Measurements from ENCODE around the gene PARS2. TPM values are rescaled to one million over a fixed set of nuclear protein-coding genes. Genes with fewer than 3 reads are reported as not detected.

PARS2 gene
- total RNA-seq, 2 experiments from 2014 or later = 5.3 to 7.6 TPM

DNA sequence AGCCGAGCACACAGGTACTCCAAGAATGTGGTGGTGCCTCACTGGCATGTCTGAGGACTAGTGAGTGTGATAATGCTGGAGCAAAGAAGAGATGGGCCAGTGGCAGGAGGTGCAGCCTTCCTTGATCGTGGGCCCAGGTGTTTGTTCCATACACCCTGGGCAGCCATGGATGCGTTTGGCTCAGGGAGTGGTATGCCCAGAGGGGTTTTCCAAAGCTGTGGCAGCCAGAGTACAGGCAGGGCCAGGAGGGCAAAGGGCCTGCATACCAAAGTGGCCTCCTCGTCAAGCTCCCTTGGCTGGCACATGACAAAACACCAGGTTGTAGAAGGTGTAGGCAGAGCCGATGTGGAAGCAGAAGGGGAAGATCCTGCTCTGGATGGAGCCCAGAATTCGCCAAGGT, 19.0 kb downstream of the PARS2 start:
- no peaks in the 10 kb centered on the region for H3K9me3 ChIP-seq (ENCODE audit: low read length)
- intact Hi-C loops (cut with micrococcal nuclease; ENCODE audit: unreplicated experiment) = no loop called here

DNA sequence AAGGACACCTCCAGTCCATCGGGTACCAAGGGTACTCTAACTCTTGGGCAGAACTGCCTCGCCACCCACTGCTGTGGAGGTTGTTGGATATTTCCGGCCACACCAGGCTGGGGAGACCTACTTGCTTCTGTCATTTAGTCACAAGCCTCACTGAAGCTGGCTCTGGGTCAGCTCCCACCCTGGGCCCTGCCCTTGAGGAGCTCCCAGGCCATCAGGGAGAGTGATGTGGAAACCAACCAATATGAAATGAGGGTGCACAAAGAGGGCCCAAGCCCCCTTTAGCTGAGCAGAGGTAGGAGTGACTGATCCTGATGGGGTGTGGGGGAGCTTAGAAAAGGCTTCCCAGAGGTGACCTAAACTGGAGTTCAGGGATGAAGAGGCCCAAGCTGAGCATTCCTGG, 19.6 kb downstream of the PARS2 start:
- no peaks in the 10 kb centered on the region for H3K9me2 ChIP-seq (ENCODE audit: insufficient read depth, low read length)
- BruUV-seq (replicated peaks) = no TSS peak
- H3K4me1 ChIP-seq (ENCODE audit: insufficient read depth, low read length, poor library complexity, severe bottlenecking) = no peaks in the 10 kb centered on the region
- H3K79me2 ChIP-seq (ENCODE audit: insufficient read depth, low read depth, low read length) = no peaks in the 10 kb centered on the region
- H3K4me2 ChIP-seq (ENCODE audit: low read length) = no peak overlapping the region
- no peak for DNase-seq (ENCODE audit: low spot score)
- no peak overlapping the region for H3K4me3 ChIP-seq (ENCODE audit: low read depth, low read length, poor library complexity, severe bottlenecking)
- ChIA-PET CTCF (ENCODE audit: unreplicated experiment) (no interaction called here), POLR2A (no interaction called here)
- TF ChIP-seq EZH2phosphoT487 (IDR thresholded peaks at IDR 0.05; ENCODE audit: borderline replicate concordance, low read depth, low read length) = no peak
- TF ChIP-seq, protein P1, sequence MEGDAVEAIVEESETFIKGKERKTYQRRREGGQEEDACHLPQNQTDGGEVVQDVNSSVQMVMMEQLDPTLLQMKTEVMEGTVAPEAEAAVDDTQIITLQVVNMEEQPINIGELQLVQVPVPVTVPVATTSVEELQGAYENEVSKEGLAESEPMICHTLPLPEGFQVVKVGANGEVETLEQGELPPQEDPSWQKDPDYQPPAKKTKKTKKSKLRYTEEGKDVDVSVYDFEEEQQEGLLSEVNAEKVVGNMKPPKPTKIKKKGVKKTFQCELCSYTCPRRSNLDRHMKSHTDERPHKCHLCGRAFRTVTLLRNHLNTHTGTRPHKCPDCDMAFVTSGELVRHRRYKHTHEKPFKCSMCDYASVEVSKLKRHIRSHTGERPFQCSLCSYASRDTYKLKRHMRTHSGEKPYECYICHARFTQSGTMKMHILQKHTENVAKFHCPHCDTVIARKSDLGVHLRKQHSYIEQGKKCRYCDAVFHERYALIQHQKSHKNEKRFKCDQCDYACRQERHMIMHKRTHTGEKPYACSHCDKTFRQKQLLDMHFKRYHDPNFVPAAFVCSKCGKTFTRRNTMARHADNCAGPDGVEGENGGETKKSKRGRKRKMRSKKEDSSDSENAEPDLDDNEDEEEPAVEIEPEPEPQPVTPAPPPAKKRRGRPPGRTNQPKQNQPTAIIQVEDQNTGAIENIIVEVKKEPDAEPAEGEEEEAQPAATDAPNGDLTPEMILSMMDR (conservative IDR thresholded peaks at IDR 0.05; ENCODE audit: low read length) = no peak
- H2AFZ ChIP-seq (ENCODE audit: low read length) = no peak overlapping the region
- peaks cover 42% of the 10 kb centered on the region for H3K36me3 ChIP-seq (ENCODE audit: insufficient read depth, low read length)
- intact Hi-C loops (cut with micrococcal nuclease; ENCODE audit: unreplicated experiment) = no loop called here
- no peaks in the 10 kb centered on the region for H3K9me3 ChIP-seq (ENCODE audit: low read length)
- H3K27ac ChIP-seq (ENCODE audit: low read depth, low read length, poor library complexity, severe bottlenecking) = no peak overlapping the region
- H4K20me1 ChIP-seq (ENCODE audit: insufficient read depth, low read length) = no peaks in the 10 kb centered on the region; the same call in 1 of the 2 replicates

More for the DNA sequence above, 19.0 kb downstream of the PARS2 start:
- no peaks in the 10 kb centered on the region for H3K79me2 ChIP-seq (ENCODE audit: insufficient read depth, low read depth, low read length)
- DNase-seq (ENCODE audit: low spot score) = no peak
- no TSS peak for BruUV-seq (replicated peaks)
- no peaks in the 10 kb centered on the region for H3K9me2 ChIP-seq (ENCODE audit: insufficient read depth, low read length)
- ChIA-PET CTCF (ENCODE audit: unreplicated experiment) (no interaction called here), POLR2A (no interaction called here)
- H3K4me3 ChIP-seq (ENCODE audit: low read depth, low read length, poor library complexity, severe bottlenecking) = no peak overlapping the region
- no peaks in the 10 kb centered on the region; the same call in 1 of the 2 replicates for H4K20me1 ChIP-seq (ENCODE audit: insufficient read depth, low read length)
- H3K4me1 ChIP-seq (ENCODE audit: insufficient read depth, low read length, poor library complexity, severe bottlenecking) = no peaks in the 10 kb centered on the region
- no peak overlapping the region for H3K4me2 ChIP-seq (ENCODE audit: low read length)
- no peak overlapping the region for H3K27ac ChIP-seq (ENCODE audit: low read depth, low read length, poor library complexity, severe bottlenecking)
- no peak for TF ChIP-seq EZH2phosphoT487 (IDR thresholded peaks at IDR 0.05; ENCODE audit: borderline replicate concordance, low read depth, low read length)
- TF ChIP-seq, protein P1 (conservative IDR thresholded peaks at IDR 0.05; ENCODE audit: low read length) = no peak
- H3K36me3 ChIP-seq (ENCODE audit: insufficient read depth, low read length) = peaks cover 36% of the 10 kb centered on the region
- no peak overlapping the region for H2AFZ ChIP-seq (ENCODE audit: low read length)

DNA sequence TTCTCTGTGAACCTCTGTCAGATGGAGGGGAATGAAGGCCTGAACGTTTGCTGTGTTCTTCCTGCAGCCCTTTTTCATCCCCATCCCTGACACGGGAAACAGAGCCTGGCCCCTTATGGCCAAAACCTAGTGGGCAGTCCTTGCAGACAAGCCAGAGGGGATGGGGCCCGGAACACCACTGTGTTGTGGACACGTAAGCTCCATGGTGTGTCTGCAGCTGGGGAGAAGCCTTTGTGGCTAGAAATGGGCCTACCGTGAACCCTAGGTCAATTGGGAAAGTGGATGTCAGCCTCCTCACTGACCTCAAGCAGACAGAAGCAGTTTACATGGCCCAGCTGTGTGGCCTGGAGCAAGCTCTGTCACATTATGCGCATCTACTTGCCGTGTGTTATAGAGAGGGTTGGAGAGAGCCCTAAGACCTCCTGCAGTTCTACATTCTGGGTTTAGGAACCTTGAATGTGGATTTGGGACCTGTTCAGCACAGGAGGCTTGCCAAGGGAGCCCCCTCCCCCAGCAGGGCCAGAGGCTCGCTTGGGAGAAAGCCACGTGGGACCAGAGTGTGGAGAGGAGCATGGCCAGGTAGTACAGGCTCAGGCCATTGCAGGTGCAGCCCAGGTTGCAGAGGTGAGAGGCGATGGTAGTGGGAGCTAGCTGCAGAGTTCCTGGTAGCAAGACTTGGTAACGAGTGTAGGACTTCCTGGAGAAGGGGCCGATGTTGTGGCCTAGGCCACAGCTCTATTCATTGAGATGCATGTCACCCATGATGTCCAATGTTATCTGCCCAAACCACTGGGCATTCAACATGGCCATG, 20.7 kb downstream of the PARS2 start:
- ChIA-PET CTCF (ENCODE audit: unreplicated experiment) (no interaction called here), POLR2A (interaction anchor here (0.6 kb wide), 4 partner anchors 37 to 816 kb away, joined by 3 to 6 read pairs (median 4); no protein-coding TSS in a partner anchor)
- Histone ChIP-seq H3K9me2 (ENCODE audit: insufficient read depth, low read length) (no peaks in the 10 kb centered on the region), H3K9me3 (ENCODE audit: low read length) (no peaks in the 10 kb centered on the region), H3K36me3 (ENCODE audit: insufficient read depth, low read length) (peaks cover 51% of the 10 kb centered on the region), H2AFZ (ENCODE audit: low read length) (no peak overlapping the region), H3K4me1 (ENCODE audit: insufficient read depth, low read length, poor library complexity, severe bottlenecking) (no peaks in the 10 kb centered on the region), H4K20me1 (ENCODE audit: insufficient read depth, low read length) (no peaks in the 10 kb centered on the region), H3K79me2 (ENCODE audit: insufficient read depth, low read depth, low read length) (no peaks in the 10 kb centered on the region), H3K27ac (ENCODE audit: low read depth, low read length, poor library complexity, severe bottlenecking) (no peak overlapping the region), H3K4me3 (ENCODE audit: low read depth, low read length, poor library complexity, severe bottlenecking) (no peak overlapping the region), H3K4me2 (ENCODE audit: low read length) (no peak overlapping the region)
- intact Hi-C loops (cut with micrococcal nuclease; ENCODE audit: unreplicated experiment) = no loop called here
- no TSS peak for BruUV-seq (replicated peaks)
- no peak for DNase-seq (ENCODE audit: low spot score)
- no peak for TF ChIP-seq EZH2phosphoT487 (IDR thresholded peaks at IDR 0.05; ENCODE audit: borderline replicate concordance, low read depth, low read length)
- TF ChIP-seq, protein P1 (conservative IDR thresholded peaks at IDR 0.05; ENCODE audit: low read length) = no peak

Data from OCI-LY7 (cell line).